Peyer's patch (tissue), 4 donors: ENCODE data around the gene AJM1.

Source experiments
- CTCF ChIP-seq, 6 experiments: fragments of 450-650 bp in 4 of 6; fragments of 200-600 bp in 2 of 6; sonication (generic) in 1 of 6; IDR thresholded peaks; one replicate each; pipeline ENCODE4 v1.5.1; 2017 to 2019; ENCODE audit warnings: antibody characterized with exemption in 6 of 6, mild to moderate bottlenecking in 3 of 6, moderate library complexity in 1 of 6
- POLR2A ChIP-seq, 2 donors: fragments of 450-650 bp; IDR thresholded peaks; one replicate each; pipeline ENCODE4 v1.5.1; 2017; ENCODE audit warnings: antibody characterized with exemption in 2 of 2, mild to moderate bottlenecking in 2 of 2, moderate library complexity in 2 of 2

- TF ChIP-seq CTCF (IDR thresholded peaks at IDR 0.05) (no peak), POLR2A (IDR thresholded peaks at IDR 0.05) (no peak)
Measured at GRCh38 chr9:136826188-136826541, 16.1 kb upstream of the AJM1 start.
